HepG2 (cell line): ENCODE results near the gene SDHAF3.

ENCODE experiments used
- ZNF362 ChIP-seq: sonication (generic); formaldehyde crosslinking; IDR thresholded peaks from 2 replicates; pipeline ENCODE4 v1.4.0; 2020; ENCODE audit warnings: missing genetic modification reagents, mild to moderate bottlenecking, borderline replicate concordance
- ZSCAN31 ChIP-seq: sonication (generic); formaldehyde crosslinking; IDR thresholded peaks from 2 replicates; pipeline ENCODE4 v1.5.0; 2020; ENCODE audit warnings: low read depth, mild to moderate bottlenecking, missing genetic modification reagents

GRCh38 chr7:97133159-97133558 is 15.7 kb downstream of the SDHAF3 start:
- TF ChIP-seq ZSCAN31 (no peak), ZNF362 (CRISPR knock-in tag) (no peak)
